Measurements from ENCODE around the gene EIF4A3.

DNA sequence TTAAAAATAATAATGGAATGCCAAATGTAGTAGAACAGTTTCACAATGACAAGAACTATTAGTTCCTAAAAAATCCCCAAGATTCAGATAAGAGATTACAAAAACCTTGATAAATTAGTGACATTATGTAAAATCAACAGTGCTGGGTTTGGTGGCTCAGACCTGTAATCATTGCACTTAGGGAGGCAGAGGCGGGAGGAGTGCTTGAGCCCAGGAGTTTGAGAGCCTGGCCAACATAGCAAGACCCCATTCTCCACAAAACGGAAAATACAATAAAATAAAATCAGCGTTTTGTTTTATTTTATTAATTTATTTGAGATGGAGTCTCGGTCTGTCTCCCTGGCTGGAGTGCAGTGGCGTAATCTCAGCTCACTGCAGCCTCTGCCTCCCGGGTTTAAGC lies 27.0 kb upstream of the EIF4A3 start:
- TF ChIP-seq CTCF (IDR thresholded peaks at IDR 0.05) (no peak), POLR2A (IDR thresholded peaks at IDR 0.05; ENCODE audit: low read length) (no peak), BCL3 (IDR thresholded peaks at IDR 0.05) (no peak), HDAC2 (IDR thresholded peaks at IDR 0.05) (no peak), KDM5A (IDR thresholded peaks at IDR 0.05) (no peak), MYC (IDR thresholded peaks at IDR 0.05; ENCODE audit: borderline replicate concordance, low read length) (no peak), SMC3 (IDR thresholded peaks at IDR 0.05) (no peak), CEBPB (IDR thresholded peaks at IDR 0.05) (no peak), RAD21 (conservative IDR thresholded peaks at IDR 0.05 in 1 of 2, IDR thresholded peaks at IDR 0.05 in 1 of 2) (no peak), EP300 (IDR thresholded peaks at IDR 0.05) (no peak)
